Middle frontal gyrus (tissue), 1 donor: ENCODE measurements around the gene CABCOCO1.

ENCODE experiments used
- DNase-seq: peaks from one replicate; pipeline ENCODE4 v3.0.0-alpha.2; 2015; ENCODE audit warnings: low spot score; ENCODE audit errors: extremely low spot score

Gene CABCOCO1

GRCh38 chr10:61784354-61785133, 121.8 kb downstream of the CABCOCO1 start:
- no peak for DNase-seq

GRCh38 chr10:61785473-61786105, 122.9 kb downstream of the CABCOCO1 start:
- no peak for DNase-seq

DNA sequence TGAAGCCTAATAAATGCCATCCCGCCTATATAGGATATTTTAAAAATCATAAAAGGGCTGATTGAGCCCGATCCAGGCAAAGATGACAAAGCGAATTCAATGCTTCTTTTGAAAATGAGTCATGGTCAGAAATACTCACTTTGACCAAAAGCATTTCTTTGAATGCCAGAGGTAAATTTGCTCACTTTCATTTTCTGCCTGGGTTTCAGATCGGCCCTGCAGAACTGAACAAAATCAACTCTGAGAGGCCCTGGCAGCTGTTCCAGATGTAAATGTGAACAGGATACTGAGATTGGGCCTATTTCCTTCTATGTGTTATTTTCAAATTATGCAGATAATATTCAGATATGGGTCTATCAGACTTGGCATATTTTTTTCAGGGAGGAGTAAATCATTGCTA, 124.0 kb downstream of the CABCOCO1 start:
- DNase-seq, result no peak

DNA sequence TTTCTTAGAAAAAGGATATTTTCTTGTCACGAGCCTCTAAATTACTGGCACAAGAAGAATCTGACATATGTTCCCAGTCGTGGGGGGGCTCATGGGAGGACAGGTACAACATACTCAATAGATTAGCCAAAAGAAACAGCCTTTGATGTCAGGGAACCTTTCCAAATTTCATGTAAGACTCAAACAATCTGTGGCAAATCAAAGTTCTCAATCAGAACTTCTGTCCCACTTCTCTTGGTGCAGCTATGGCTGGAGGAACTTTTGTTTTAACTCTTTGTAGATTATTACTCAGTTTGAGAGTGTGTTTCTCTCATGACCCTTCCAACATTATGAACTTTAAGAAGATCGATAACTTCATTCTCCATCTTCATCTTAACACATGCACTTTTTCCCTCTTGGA, 124.4 kb downstream of the CABCOCO1 start:
- no peak for DNase-seq

GRCh38 chr10:61789031-61789430, 126.3 kb downstream of the CABCOCO1 start:
- no peak for DNase-seq

DNA sequence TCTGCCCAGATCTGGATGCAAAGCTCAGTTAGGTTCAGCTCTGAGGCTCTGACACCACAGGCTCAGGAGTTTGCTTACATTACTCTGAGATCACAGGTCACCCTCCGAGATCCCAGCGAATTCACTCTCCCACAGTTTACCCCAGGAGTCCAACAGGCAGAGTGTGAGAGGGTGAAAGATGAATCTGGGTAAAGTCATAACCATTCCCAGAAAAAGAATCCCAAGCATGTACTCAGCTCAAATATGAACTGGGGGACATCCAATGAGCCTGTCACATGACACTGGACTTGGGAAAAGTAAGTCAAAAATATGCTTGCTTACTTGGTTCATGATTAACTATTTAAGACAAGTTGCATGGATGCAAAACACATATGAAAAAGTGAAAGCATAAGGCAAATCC, 128.5 kb downstream of the CABCOCO1 start:
- DNase-seq, result no peak

DNA sequence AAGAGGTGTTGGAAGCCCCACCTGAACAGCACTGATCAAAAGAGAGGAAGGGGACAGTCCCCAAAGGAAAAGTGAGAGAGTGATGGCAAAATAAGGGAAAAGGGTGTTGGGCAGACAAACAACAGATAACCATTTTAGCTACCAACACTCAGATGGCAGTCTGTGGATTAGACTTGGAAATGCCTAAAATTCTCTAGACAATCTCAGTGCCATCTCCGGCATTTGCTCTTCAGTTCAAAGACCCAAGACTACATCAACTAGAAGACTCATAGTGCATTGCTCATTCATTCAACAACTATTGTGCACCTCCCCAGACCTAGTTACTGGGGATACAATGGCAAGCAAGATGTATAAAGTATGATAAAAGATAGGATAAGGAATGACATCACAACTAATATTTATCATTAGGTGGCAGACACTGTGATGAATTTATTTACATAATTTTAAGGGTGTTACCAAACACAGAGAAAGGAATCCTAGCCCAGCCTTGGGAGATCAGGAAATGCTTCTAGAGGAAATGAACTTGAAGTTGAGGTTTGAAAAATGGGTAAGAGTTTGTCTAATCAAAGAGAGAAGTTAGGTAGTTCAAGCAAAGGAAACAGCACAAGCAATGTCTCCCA, 129.5 kb downstream of the CABCOCO1 start:
- DNase-seq, result no peak

DNA sequence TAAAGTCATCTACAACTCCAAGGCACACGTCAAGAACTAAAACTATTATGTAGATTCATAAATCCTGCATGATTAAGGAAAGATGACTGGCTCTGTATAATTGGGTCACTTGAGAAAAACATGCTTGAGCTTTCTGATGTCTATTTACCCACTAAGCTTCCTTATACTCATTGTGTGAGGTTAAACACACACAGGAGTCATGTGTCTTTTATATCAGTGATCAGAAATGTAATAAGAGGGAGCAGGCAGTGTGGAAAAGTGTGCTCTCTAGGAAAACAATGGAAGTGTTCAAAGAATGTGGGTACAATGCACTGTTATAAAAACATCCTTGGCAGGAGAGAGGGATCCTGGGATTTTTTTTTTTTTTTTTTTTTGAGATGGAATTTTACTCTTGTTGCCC, 130.2 kb downstream of the CABCOCO1 start:
- no peak for DNase-seq

DNA sequence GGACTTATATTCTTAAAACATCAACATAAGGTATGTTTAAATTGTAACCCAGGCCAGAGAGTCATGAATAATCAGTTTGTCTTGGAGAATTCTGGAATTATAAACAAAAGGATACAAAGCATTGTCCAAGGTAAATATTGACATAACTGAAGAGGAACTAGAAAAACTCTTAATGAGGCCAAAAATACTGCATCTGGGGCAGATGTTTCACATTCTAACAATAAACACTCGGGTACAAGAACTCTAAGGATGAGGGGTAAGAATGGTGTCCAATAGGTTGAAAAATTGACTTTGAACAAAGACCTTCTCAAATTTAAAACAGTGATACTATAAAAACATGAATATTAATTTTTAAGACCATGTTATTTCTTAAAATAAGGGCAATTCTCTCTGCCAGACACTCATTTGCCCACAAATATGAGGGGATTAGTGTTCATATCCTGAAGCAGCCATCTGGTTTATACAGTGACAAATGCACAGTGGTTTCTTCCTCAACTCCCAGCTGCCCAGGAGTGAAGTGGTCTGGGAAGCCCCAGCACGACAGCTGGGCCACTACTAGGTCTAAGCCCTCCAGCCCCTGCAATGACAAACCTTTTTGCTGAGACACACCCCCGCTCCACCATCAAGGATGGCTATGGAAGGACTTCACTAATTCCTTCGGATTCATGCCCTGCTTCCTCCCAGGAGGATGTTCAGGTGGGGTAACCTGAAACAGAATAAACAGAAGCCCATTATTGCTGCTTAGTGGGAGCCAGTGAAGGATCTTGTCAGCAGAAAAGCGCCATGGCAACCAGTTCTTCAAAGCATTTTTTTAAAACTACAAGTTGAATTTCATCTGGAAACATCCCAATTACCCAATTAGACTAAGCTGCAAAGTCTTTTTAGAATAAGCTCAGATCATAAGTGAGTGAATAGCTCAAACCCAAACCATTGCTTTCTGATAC, 131.3 kb downstream of the CABCOCO1 start:
- no peak for DNase-seq

DNA sequence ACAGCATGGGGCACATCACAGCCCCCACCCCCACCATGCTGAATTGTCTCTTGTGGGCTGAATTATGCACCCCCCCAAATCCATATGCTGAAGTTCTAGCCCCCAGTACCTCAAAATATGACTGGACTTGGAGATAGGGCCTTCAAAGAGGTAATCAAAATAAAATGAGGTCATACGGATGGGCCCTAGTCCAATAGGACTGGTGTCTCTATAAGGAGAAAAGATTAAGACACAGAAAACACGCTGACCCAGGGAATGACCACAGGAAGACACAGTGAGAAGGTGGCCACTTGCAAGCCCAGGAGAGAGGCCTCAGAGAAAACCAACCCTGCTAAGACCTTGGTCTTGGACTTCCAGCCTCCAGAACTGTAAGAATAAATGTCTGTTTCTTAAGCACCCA, 132.4 kb downstream of the CABCOCO1 start:
- no peak for DNase-seq

DNA sequence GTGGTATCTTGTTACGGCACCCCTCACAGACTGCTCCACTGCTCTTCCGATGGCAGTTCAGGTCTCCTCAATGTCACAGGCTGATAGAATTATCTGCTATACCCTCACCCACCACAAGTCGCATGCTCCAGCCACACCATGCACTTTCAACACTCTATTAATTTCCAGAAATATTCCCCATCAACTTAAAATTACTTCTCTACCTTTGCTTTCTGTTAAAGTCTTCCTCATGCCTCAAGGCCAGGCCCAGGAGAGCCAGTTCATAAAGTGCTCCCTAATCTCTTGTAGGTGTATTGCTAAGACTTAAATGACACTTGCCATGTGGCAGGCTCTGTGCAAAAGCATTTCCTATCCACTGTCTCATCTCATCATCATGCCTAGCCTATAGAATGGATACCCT, 132.8 kb downstream of the CABCOCO1 start:
- no peak for DNase-seq

DNA sequence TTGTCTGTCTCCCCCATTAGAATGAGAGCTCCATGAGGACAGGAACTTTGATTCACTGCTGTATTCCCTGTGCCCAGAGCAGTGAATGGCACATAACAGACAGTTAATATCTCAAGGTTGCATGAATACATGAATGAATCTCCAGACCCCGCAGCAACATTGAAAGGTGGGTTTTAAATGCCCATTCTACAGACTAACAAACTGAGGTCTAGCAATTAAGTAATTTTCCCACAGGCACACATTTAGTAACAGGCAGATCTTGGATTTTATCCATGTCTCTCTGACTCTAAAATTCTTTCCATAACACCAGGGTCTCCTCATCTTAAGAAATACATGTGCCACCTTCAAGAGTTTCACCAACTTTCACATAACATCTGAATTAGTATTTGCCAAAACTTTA, 134.1 kb downstream of the CABCOCO1 start:
- DNase-seq, result no peak

GRCh38 chr10:61797304-61798153, 134.8 kb downstream of the CABCOCO1 start:
- DNase-seq, result no peak

GRCh38 chr10:61798713-61799112, 136.0 kb downstream of the CABCOCO1 start:
- DNase-seq, result no peak

DNA sequence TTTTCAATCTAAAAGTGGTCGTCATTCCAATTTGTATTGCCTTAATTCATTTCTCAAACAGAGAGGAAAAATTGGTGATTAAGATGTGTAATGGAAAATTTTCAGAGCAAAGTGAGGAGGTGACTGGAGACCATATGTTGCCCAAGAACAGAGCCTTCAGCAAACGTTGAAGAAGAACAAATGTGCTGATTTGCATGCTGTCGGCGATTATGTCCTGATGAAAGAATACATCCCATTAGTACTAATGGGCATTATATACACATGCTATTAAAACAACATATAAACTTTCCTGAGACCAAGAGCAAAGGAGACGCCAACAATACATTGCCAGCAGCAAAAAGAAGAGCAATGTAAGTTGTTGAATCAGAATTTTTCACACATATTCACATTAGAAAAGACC, 138.8 kb downstream of the CABCOCO1 start:
- DNase-seq, result no peak

DNA sequence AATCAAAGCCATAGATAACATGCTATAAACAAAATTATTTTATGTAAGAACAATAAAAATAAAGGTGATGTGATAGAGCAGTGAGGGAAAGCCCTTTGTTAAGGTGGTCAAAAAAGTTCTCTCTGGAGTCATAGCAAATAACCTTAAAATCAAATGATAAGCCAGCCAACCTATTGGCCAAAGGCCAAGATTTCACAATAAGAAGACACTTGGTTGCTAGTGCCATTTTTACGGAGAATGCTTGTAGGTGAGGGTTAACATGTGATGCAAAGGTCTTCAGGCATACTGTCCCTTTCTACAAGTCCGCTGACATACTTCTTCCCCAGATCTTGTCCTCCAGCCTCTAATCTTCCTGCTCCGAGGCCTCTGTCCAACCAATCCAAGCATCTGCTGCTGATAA, 140.5 kb downstream of the CABCOCO1 start:
- DNase-seq, result no peak

GRCh38 chr10:61804414-61804813, 141.7 kb downstream of the CABCOCO1 start:
- DNase-seq, result no peak

DNA sequence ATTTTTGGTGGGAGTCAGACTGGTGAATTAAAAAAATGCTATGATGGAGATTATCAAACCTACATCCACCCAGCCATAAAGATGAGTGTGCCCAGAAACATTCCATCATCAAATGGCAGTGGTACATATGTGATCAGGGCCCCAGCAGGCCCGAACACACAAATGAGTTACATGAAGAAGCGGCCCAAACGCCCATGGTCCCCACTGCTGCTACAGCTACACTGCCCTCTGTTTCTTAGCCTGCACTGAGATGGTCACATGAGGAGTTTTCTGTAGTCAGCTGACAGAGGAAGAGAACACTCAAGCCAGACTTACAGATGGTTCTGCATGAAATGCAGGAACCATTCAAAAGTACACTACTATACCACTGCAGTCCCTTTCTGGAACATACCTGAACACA, 142.4 kb downstream of the CABCOCO1 start:
- no peak for DNase-seq

DNA sequence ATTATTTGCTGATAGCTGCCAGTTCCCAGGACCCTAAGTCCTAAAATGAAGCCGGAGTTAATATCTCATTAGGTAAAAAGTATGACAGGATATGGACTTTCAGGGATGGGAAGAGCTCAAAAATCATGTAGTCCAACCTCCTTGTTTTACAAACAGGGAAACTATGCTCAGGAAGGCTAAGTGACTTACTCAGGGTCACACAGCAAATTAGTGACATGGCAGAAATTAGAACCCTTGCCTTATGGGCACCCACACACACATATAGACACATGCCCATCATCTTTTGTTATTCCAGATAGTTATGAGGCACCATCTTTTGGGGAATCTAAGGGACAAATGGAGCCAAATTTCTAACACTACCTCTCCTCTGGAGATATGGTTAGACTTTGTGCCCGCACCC, 147.5 kb downstream of the CABCOCO1 start:
- no peak for DNase-seq

GRCh38 chr10:61812052-61812721, 149.5 kb downstream of the CABCOCO1 start:
- no peak for DNase-seq
